Superior temporal gyrus (tissue), 1 donor: ENCODE data around the gene DHX38.

Source experiments
- DNase-seq: peaks from one replicate; pipeline ENCODE4 v3.0.0-alpha.2; 2016; ENCODE audit errors: extremely low spot score

DHX38 gene

DNA sequence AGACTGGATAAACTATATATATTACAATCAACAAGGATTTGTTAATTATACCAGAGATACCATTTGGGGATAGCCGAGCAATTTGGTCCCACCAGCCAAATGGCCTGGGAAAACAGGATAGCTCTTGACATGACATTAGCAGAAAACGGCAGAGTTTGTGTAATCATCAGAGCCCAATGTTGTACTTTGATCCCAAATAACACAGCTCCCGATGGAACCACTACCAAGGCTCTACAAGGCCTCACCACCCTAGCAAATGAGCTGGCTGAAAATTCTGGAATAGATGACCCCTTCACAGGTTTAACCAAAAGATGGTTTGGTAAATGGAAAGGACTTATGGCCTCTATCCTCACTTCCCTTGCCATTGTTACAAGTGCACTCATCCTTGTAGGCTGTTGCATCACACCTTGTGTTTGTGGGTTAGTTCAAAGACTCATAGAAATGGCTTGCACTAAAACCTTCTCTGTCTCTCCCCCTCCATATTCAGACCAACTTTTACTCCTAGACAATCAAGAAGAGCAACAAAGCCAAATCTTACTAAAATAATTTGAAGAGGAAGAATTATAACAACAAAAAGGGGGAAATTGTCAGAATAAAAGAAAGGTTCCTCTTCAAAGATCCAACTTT lies 9.8 kb upstream of the DHX38 start:
- no peak for DNase-seq

DNA sequence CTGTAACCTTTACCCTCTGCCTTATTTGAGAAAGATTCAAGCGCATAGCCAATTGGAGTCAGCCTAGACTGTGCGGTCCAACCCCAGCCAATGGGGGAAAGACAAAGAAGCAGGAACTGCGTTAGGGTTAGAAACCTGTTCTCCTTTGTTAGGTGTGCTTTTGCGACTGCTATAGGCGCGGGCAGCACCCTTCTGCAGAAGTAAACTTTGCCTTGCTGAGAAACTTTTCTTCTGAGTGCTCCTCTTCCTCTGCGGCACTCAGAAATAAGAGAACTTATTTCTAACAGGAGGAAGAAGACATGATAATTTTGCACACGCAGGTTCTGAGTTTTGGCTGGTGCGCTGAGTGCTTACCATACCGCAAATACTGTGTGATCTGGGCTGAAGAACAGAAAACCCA lies 9.2 kb upstream of the DHX38 start:
- no peak for DNase-seq

- DNase-seq = no peak
These were observed 8.6 kb upstream of the DHX38 start for GRCh38 chr16:72085002-72085401.

DNA sequence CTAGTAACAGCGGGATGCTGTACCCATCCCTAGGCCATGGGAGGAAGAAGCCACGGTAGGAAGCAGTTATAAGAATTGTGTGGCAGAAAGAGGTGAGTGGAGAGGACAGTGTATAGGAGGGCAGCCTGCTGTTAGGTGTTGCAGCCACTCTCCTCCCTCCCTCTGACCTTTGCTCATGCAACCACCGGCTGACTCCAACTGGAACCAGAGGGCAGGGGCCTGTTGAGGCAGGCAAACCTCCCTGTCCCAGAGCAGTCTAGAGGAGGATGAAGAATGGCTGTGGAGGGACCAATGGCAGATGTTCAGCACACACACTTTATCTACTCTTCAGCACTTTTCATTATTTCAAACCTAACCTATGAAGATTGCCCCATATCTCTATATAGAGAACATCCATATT lies 2.4 kb upstream of the DHX38 start:
- no peak for DNase-seq

- DNase-seq = no peak
These were observed 707 bp upstream of the DHX38 start for GRCh38 chr16:72092832-72093447.

DNA sequence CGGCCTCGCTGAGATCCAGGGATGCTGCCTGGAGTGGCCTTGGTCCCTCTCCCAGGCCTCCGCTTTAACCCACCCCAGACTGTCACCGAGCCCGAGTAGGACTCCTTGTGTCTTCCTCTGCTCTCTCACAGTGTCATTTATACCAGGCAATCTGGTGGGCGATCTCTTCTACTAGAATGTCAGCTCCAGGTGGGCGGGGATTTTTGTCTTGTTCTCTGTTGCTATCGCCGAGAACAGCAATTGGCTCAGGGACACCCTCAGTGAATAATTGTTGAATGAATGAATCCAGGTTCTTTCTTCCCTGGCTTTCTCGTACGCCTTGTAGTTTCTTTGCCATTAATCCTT lies 591 bp downstream of the DHX38 start:
- DNase-seq = no peak

DNA sequence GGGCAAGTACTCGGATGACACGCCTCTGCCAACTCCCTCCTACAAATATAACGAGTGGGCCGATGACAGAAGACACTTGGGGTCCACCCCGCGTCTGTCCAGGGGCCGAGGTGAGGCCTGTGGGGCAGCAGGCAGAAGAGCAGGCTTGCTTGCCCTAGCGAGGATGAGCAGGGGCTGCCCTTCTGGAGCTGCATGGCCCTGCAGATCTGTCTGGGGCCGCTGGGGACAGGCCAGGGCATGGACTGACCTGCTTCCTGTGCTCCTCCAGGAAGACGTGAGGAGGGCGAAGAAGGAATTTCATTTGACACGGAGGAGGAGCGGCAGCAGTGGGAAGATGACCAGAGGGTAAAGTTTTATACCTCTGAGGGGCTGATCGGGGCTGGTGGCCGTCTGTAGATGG lies 5.3 kb downstream of the DHX38 start:
- DNase-seq = no peak

DNA sequence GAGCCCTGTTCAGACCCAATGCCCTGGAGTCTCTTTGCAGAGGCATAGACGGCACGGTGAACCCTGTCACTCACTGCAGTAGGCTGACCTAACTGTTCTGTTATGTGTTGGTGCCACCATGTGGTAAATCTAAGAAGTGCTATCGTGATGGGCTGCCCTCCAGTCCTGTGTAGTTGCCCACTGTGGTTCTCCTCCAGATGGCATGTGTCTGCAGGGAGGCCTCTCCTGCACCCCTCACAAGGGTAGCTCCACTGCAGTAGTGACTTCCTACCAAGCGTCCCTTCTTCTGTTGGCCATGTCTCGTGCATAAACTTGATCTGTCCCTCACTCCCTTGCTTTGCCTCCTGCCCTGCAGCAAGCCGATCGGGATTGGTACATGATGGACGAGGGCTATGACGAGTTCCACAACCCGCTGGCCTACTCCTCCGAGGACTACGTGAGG lies 5.8 kb downstream of the DHX38 start:
- DNase-seq = peak; percentile 75

- no peak for DNase-seq
These were observed 7.5 kb downstream of the DHX38 start for GRCh38 chr16:72101195-72101594.

DNA sequence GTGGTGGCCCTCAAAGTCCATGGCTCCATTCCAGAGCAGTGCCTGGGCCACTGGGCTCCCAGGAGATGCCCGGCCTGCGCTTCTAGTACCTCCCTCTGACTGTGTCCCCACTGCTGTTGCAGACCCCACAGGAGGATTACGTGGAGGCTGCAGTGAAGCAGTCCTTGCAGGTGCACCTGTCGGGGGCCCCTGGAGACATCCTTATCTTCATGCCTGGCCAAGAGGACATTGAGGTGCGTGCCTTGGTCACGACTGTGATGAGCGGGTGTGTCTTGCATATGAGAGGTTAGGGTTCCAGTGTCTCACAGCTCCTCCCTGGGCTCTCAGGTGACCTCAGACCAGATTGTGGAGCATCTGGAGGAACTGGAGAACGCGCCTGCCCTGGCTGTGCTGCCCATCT lies 11.3 kb downstream of the DHX38 start:
- no peak for DNase-seq

DNA sequence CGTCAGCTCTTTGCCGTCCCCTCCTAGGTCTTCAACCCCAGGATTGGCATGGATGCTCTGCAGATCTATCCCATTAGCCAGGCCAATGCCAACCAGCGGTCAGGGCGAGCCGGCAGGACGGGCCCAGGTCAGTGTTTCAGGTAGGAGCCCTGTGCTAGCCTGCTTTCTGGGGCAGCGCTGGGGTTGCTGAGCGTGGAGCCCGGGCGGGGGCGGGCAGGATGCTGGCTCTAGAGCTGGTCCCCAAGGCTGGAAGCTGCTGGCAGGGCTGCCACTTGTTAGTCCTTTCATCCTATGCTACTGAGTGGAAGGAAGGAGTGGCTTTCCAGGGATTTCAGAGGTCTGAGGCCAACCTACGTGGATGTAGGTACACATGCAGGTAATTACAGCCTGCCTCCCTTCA lies 12.3 kb downstream of the DHX38 start:
- DNase-seq = no peak

DNA sequence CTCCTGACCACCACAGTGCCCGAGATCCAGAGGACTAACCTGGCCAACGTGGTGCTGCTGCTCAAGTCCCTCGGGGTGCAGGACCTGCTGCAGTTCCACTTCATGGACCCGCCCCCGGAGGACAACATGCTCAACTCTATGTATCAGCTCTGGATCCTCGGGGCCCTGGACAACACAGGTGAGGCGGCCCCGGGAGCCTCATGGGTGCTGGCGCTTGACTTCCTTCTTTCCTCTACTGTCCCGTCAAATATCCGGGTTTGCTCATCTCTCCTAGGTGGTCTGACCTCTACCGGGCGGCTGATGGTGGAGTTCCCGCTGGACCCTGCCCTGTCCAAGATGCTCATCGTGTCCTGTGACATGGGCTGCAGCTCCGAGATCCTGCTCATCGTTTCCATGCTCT lies 13.7 kb downstream of the DHX38 start:
- no peak for DNase-seq

DNA sequence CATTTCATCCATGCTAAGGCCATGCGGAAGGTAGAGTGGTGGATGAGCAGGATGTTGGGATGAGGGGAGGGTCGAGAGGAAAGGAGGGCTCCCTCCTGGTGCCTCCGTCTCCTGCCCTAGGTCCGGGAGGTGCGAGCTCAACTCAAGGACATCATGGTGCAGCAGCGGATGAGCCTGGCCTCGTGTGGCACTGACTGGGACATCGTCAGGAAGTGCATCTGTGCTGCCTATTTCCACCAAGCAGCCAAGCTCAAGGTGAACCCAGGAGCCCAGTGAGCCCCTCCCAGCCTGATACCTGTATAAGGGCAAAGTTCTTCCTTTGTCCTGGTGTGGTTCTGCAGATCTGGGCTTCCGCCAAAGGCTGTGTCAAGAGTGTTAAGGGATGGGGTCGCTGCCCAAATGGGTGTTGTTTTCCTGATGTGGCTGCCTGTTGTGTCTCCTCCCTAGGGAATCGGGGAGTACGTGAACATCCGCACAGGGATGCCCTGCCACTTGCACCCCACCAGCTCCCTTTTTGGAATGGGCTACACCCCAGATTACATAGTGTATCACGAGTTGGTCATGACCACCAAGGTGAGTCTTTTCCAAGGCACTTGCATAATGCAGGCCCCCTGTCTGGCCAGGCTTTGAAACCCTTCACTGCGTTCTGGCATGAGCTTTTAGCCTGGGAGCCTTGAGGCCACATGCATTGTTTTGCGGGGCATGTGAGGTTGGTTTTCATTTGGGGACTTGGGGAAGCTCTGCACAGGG lies 14.9 kb downstream of the DHX38 start:
- no peak for DNase-seq

DNA sequence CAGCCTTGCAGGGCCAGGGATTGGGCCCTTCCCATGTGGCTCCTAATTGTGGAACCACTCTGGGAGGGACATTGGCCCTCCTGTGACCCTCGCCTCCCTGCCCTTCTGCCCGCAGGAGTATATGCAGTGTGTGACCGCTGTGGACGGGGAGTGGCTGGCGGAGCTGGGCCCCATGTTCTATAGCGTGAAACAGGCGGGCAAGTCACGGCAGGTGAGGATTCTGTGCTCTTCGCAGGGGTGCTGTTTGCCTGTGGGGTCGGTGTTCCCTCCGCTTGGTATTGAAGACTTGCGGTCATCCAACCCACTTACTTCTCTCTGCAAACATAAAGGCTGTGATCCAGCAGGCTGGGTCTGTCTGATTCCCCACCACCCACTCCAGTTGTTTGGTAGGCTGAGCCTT lies 15.7 kb downstream of the DHX38 start:
- DNase-seq = no peak

GRCh38 chr16:72109966-72110530 lies 16.4 kb downstream of the DHX38 start:
- DNase-seq = no peak

- DNase-seq = no peak
These were observed 17.3 kb downstream of the DHX38 start for GRCh38 chr16:72110662-72111615.

DNA sequence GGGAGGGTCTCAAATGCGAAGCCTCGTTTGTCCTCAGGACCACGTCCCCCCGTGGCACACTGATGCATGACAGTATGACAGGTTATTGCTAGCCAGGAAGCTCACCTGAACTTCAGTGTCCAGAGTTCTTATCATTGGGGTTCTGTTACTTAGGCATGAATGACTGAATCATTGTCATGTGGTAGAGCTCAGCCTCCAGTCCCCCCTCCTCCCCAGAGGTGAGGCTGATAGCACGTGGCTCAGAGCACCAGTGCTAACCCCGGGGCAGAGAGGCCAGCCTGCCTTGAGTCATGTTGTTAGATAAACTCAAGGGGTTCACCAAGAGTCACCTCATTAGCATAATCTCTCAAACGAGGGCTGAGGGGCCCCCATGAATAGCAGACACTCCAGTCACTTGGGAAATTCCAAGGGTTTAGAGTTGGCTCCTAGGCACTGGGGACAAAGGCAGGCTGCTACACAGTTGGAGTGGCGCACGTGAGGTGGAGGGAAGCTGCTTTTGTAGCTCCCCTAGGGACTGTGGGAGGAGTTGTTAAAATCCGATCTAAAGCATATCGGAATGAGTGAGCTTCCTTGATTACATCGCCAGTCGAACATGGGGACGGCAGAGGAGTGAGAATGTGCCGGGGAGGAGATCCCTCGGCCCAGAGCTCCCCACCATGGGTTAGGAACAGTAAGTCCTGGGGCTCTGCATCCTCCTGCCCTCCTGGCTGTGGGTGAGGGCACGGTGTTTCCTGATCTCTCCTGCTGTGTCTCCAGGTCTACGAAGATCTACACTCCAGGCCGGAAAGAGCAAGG lies 18.2 kb downstream of the DHX38 start:
- no peak for DNase-seq

GRCh38 chr16:72112452-72112792 lies 18.8 kb downstream of the DHX38 start:
- no peak for DNase-seq

DNA sequence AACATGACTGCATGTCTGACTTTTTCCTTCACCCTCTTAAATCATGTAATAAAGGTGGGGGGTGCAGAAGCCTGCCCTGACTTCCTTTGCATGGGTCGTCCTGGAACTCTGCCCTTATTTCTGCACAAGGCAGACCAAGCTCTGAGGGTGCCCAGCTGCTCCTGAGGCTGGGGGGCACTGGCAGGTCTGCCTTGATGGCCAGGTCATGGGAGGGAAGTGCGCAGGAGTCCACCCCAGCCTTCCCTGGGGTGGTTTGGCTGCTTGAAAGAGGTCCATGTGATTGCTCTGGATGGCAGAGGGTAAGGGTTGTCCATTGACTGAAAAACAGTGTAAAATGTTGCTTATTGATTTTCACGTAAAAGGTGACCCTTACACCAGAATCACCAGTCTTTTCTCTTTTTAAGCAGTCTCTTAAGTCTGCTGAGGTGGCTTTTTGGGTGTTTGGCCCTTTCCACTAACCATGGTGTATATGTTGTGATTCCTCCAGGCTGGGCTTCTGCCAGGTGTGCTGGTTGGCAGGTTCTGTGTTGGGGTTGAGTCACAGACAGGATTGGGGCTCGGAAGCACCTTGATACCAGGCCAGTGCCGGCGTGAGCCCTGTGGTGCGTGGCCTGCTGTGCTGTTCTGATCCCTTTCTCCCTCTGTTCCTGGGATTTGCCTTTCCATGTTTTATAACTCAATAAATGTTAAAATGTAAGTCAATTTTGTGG lies 19.4 kb downstream of the DHX38 start:
- no peak for DNase-seq

GRCh38 chr16:72113616-72113945 lies 19.9 kb downstream of the DHX38 start:
- no peak for DNase-seq

- DNase-seq = no peak
These were observed 26.4 kb downstream of the DHX38 start for GRCh38 chr16:72120026-72120425.
